Keratinocyte (primary cell): Measurements from ENCODE around the gene CDCP1. TPM values are rescaled to one million over a fixed set of nuclear protein-coding genes. Genes with fewer than 3 reads are reported as not detected.

ENCODE experiments used
- DNase-seq: peaks from one replicate; pipeline ENCODE4 v3.0.0-alpha.2; 2011; ENCODE audit warnings: low read depth, missing footprints, low spot score
- FAIRE-seq: peaks from 2 replicates; lab custom pipeline; 2011; peaks lifted over from hg19 to GRCh38; lab: Jason Lieb, UNC
- H2AFZ ChIP-seq: 2 replicates; pipeline ENCODE4 v1.6.0; 2012; ENCODE audit warnings: low read length, control low read depth, inconsistent platforms; ENCODE audit not compliant: control insufficient read depth
- H3K27ac ChIP-seq: 2 replicates; pipeline ENCODE4 v1.5.1; 2011; ENCODE audit warnings: low read length; ENCODE audit not compliant: control insufficient read depth, insufficient read depth
- H3K27me3 ChIP-seq: 3 replicates; pipeline ENCODE4 v1.6.0; 2011; ENCODE audit warnings: low read length; ENCODE audit not compliant: control insufficient read depth, insufficient read depth; ENCODE audit errors: extremely low read depth
- H3K36me3 ChIP-seq, 2 experiments: 2 replicates in 1 of 2; 3 replicates in 1 of 2; pipeline ENCODE4 v1.5.1; 2011; ENCODE audit warnings: low read length in 2 of 2, mild to moderate bottlenecking in 1 of 2; ENCODE audit not compliant: control insufficient read depth in 2 of 2, insufficient read depth in 2 of 2; ENCODE audit errors: extremely low read depth in 1 of 2
- H3K4me1 ChIP-seq: 3 replicates; pipeline ENCODE4 v1.5.1; 2011; ENCODE audit warnings: low read length; ENCODE audit not compliant: control insufficient read depth, insufficient read depth; ENCODE audit errors: extremely low read depth
- H3K4me2 ChIP-seq: 3 replicates; pipeline ENCODE4 v1.6.0; 2011; ENCODE audit warnings: low read depth, low read length; ENCODE audit not compliant: control insufficient read depth, insufficient read depth; ENCODE audit errors: extremely low read depth
- H3K4me3 ChIP-seq, 3 experiments: fragments of 200-600 bp in 1 of 3; sonication (generic) in 1 of 3; 2 replicates in 2 of 3; 3 replicates in 1 of 3; pipeline ENCODE4 v1.5.1; 2011 to 2016; ENCODE audit warnings: low read length in 3 of 3, mild to moderate bottlenecking in 3 of 3, control low read depth in 2 of 3, inconsistent platforms in 1 of 3, low read depth in 1 of 3, mixed read lengths in 1 of 3, mixed run types in 1 of 3, moderate library complexity in 1 of 3; ENCODE audit not compliant: control insufficient read depth in 2 of 3, insufficient read depth in 2 of 3; ENCODE audit errors: extremely low read depth in 1 of 3
- H3K79me2 ChIP-seq: 2 replicates; pipeline ENCODE4 v1.6.0; 2012; ENCODE audit warnings: low read length; ENCODE audit not compliant: control insufficient read depth, insufficient read depth
- H3K9ac ChIP-seq: 3 replicates; pipeline ENCODE4 v1.6.0; 2011; ENCODE audit warnings: low read length; ENCODE audit not compliant: control insufficient read depth, insufficient read depth; ENCODE audit errors: extremely low read depth
- H3K9me1 ChIP-seq: 3 replicates; pipeline ENCODE4 v1.6.0; 2011; ENCODE audit warnings: low read length; ENCODE audit not compliant: control insufficient read depth, insufficient read depth; ENCODE audit errors: extremely low read depth
- H3K9me3 ChIP-seq: 2 replicates; pipeline ENCODE4 v1.5.1; 2012; ENCODE audit warnings: low read depth, low read length; ENCODE audit not compliant: control insufficient read depth
- H4K20me1 ChIP-seq: 3 replicates; pipeline ENCODE4 v1.6.0; 2011; ENCODE audit warnings: low read length; ENCODE audit not compliant: control insufficient read depth, insufficient read depth; ENCODE audit errors: extremely low read depth
- EZH2 ChIP-seq: IDR thresholded peaks from one replicate; pipeline ENCODE4 v1.6.1; 2012; ENCODE audit warnings: inconsistent platforms, mild to moderate bottlenecking, low read length, moderate library complexity
- dilution Hi-C: fragments of 300-500 bp; cut with MboI; formaldehyde crosslinking; loops from one replicate; pipeline ENCODE4 v1.7.0; 2020; ENCODE audit warnings: low sequenced_read_pairs; ENCODE audit not compliant: extremely low pct_ligation_motif_present
- polyA plus RNA-seq, 5 experiments: library from polyadenylated mRNA; depleted of rRNA in 3 of 5; stranded (reverse) in 3 of 5; stranded (forward) in 1 of 5; unstranded in 1 of 5; fragments of >200 nt; gene quantifications; 1 replicate in 1 of 5; 2 replicates in 3 of 5; 3 replicates in 1 of 5; pipeline versions ENCODE4 v1.2.1 to v1.2.3, GENCODE V29; 2011 to 2012; ENCODE audit warnings: missing spikeins in 2 of 5, low read depth in 1 of 5, low replicate concordance in 1 of 5
- TF ChIP-seq, protein P1 (sequence below), 3 experiments: IDR thresholded peaks in 1 of 3; conservative IDR thresholded peaks in 1 of 3; optimal IDR thresholded peaks in 1 of 3; 2 replicates in 2 of 3; 3 replicates in 1 of 3; pipeline versions ENCODE3 to v1.5.1; 2011; ENCODE audit warnings: low read length in 3 of 3, mild to moderate bottlenecking in 3 of 3, moderate library complexity in 2 of 3, control low read depth in 1 of 3, inconsistent platforms in 1 of 3; ENCODE audit not compliant: insufficient read depth in 2 of 3; ENCODE audit errors: extremely low read depth in 1 of 3

Gene CDCP1
- polyA plus RNA-seq, 1 donor (not counting 4 experiments of a cell fraction or from before 2014, with no cell fraction given) = 85.8 TPM

- Histone ChIP-seq H3K4me2 (no peak overlapping the region), H3K27ac (no peak overlapping the region), H4K20me1 (no peaks in the 10 kb centered on the region), H3K9me1 (no peaks in the 10 kb centered on the region), H2AFZ (no peak overlapping the region), H3K36me3 (no peaks in the 10 kb centered on the region), H3K79me2 (no peaks in the 10 kb centered on the region), H3K9ac (no peak overlapping the region), H3K4me3 (no peak overlapping the region), H3K4me1 (peaks cover 19% of the 10 kb centered on the region), H3K27me3 (no peaks in the 10 kb centered on the region), H3K9me3 (no peaks in the 10 kb centered on the region)
- FAIRE-seq (no peak), DNase-seq (no peak)
- TF ChIP-seq, protein P1, sequence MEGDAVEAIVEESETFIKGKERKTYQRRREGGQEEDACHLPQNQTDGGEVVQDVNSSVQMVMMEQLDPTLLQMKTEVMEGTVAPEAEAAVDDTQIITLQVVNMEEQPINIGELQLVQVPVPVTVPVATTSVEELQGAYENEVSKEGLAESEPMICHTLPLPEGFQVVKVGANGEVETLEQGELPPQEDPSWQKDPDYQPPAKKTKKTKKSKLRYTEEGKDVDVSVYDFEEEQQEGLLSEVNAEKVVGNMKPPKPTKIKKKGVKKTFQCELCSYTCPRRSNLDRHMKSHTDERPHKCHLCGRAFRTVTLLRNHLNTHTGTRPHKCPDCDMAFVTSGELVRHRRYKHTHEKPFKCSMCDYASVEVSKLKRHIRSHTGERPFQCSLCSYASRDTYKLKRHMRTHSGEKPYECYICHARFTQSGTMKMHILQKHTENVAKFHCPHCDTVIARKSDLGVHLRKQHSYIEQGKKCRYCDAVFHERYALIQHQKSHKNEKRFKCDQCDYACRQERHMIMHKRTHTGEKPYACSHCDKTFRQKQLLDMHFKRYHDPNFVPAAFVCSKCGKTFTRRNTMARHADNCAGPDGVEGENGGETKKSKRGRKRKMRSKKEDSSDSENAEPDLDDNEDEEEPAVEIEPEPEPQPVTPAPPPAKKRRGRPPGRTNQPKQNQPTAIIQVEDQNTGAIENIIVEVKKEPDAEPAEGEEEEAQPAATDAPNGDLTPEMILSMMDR (optimal IDR thresholded peaks at IDR 0.05 in 1 of 3, IDR thresholded peaks at IDR 0.05 in 1 of 3, conservative IDR thresholded peaks at IDR 0.05 in 1 of 3; ENCODE audit: extremely low read depth in 1 of 3, insufficient read depth in 2 of 3, low read length in 3 of 3) = no peak
- TF ChIP-seq EZH2 = no peak
- dilution Hi-C loops = no loop called here
These were observed 96.4 kb downstream of the CDCP1 start for GRCh38 chr3:45049807-45050206.

DNA sequence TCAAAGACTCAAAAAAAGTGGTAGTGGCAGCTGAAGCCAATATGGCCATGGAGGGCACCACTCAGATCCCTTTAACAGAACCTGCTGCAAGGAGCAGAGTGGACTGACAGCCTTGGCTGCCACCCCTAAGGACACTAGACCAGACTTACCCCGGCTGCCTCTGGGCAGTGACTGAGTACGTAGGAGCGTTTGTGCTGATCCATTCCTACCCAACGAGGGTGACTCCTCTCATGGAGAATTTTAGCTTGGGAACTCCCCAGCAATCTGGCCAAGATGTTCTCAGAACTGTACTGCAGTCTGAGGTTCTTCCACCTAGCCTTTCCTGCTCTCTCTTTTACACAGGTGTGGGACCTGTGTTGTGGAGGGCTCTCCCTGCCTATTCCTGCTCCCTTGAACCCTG lies 97.9 kb downstream of the CDCP1 start:
- H3K9me3 ChIP-seq = no peaks in the 10 kb centered on the region
- H3K79me2 ChIP-seq = no peaks in the 10 kb centered on the region
- H4K20me1 ChIP-seq = no peaks in the 10 kb centered on the region
- peaks cover 17% of the 10 kb centered on the region for H3K4me1 ChIP-seq
- no peak overlapping the region for H3K4me3 ChIP-seq
- H3K36me3 ChIP-seq = no peaks in the 10 kb centered on the region
- no peak overlapping the region for H3K9ac ChIP-seq
- DNase-seq (no peak), FAIRE-seq (peak; percentile 68)
- no peaks in the 10 kb centered on the region for H3K9me1 ChIP-seq
- H2AFZ ChIP-seq = peak overlapping the region; percentile 71
- H3K27me3 ChIP-seq = no peaks in the 10 kb centered on the region
- TF ChIP-seq EZH2 = no peak
- TF ChIP-seq, protein P1 (optimal IDR thresholded peaks at IDR 0.05 in 1 of 3, IDR thresholded peaks at IDR 0.05 in 1 of 3, conservative IDR thresholded peaks at IDR 0.05 in 1 of 3; ENCODE audit: extremely low read depth in 1 of 3, insufficient read depth in 2 of 3, low read length in 3 of 3) = no peak
- dilution Hi-C loops = no loop called here
- peak overlapping the region; percentile 47 for H3K27ac ChIP-seq
- H3K4me2 ChIP-seq = peak overlapping the region; percentile 65
